Activated gamma-delta T cell treated with Interleukin-2 at 50 U/mL for 16 hours (primary cell): ENCODE measurements around the gene CALML5.
"Not testable (repeated sequence)": the region's sequence is repeated elsewhere in the genome, so short reads cannot be mapped to it uniquely, and the experiment has no call there.

ENCODE experiments used
- DNase-seq: peaks from one replicate; pipeline ENCODE4 v3.0.0-alpha.2; 2020

The CALML5 gene

DNA sequence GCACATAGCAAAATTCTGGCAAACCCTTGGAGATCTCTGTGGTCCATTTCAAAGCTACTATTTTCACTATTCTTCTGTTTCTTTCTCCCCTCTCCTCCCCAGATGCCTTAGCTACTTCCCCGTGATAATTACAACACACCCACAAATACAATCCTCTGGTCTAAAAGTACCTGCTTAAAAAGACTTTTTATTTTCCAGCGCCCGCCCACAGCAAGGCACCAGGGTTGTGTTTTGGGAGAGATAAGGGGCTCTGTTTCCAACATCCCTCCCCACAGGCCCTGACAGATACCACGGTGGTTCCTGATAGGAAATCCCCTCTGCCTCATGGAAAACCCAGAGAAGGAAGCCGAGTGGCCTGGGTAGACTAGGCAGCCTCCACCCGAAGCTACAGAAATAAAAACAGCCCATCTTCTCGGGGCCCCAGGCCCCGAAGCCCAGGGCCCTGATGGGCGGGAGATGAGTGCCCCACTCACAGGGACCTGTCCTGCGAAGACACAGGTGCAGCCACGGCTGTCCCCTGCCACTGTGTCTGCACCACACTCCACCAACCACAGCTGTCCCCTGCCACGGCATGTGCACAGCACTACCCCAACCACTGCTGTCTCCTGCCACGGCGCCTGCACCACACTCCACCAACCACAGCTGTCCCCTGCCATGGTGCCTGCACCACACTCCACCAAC is 19.7 kb downstream of the CALML5 start:
- DNase-seq = no peak

- no peak for DNase-seq
These were observed 20.6 kb downstream of the CALML5 start for GRCh38 chr10:5478694-5479305.

DNA sequence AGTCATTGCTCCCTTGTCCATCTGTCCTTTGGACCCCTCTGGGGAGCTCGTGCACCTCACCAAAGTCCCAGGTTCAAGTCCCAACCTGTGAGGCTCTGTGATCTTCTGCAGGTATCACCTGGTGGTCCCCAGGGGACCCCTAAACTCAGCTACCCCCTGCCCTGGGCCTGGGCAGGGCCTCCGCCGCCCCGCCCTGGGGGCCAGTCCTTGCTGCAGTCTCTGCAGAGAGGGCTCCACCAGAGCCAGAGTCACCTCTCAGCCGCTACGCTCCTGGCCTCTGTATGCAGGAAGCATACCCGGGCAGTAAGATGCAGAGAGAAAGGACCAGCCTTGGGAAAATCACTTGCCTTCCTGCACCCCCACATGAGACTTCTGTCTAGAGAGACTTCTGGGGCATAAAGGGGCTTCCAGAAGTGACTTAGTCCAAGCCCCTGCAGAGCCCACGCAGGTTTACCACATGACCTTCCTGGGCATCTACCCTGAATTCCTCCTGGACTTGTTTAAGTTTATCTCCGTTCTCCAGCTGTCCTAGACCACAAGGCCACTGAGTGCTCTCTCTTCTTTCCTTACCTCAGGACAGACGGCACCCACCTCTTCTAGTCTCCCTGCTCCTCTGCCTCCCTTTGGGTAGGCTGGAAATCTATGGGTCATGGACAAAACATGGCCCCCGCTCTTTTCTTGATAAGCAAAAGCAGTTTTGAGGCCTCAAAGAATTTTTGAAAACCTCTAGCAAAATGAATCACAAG is 21.2 kb downstream of the CALML5 start:
- DNase-seq = no peak

DNA sequence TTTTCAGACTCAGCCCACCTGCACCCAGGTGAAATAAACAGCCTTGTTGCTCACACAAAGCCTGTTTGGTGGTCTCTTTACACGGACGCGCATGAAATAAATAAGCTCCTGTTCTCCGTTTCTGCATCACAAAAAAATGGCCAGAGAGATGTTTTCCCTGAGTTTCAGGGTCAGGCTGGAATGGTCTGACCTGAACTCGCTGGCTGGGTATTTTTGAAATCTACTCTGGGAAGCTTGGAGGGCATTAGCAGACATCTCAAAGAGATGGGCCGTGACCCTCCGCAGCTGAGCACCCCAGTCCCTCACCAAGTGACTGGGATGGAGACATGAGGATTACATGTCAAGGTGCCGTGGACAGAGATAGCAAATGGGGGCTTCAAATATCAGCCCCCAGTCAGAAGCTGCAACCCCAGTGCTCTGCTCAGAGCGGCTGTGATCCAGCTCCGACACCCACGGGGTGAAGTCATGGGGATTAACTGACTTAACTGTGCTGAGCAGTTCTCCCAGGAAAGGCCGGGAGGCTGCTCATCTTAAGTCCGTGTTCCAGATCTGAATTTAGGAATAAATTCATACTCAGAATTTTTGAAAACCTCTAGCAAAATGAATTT is 22.3 kb downstream of the CALML5 start:
- no peak for DNase-seq

DNA sequence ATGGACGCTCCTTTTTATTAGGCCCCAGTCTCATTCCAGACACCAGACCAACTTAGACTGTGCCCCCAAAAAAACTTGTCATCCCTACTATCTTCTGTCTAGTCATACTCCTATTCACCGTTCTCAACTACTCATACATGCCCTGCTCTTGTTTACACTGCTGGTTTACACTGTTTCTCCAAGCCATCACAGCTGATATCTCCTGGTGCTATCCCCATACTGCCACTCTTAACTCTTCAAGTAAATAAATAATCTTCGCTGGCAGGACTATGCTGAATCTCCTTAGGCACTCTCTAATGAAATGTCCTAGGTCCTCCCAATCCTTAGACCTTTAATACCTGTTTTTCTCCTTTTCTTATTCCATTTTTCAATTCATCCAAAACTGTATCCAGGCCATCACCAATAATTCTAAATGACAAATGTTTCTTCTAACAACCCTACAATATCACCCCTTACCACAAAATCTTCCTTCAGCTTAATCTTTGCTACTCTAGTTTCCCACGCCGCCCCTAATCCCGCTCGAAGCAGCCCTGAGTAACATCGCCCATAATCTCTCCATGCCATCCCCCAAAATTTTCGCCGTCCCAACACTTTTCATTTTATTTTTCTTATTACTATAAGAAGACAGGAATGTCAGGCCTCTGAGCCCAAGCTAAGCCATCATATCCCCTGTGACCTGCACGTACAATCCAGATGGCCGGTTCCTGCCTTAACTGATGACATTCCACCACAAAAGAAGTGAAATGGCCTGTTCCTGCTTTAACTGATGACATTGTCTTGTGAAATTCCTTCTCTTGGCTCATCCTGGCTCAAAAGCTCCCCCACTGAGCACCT is 23.2 kb downstream of the CALML5 start:
- DNase-seq = not testable (repeated sequence)

- not testable (repeated sequence) for DNase-seq
These were observed 24.3 kb downstream of the CALML5 start for GRCh38 chr10:5475088-5475487.

DNA sequence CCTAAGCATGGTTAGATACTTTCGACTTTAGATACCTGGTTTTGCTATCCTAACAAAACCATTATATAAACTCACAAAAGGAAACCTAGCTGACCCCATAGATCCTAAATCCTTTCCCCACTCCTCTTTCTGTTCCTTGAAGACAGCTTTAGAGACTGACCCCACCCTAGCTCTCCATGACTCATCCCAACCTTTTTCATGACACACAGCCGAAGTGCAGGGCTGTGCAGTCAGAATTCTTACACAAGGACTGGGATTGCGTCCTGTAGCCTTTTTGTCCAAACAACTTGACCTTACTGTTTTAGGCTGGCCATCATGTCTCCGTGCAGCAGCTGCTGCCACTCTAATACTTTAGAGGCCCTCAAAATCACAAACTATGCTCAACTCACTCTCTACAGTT is 24.7 kb downstream of the CALML5 start:
- DNase-seq = not testable (repeated sequence)

GRCh38 chr10:5470062-5470751 is 29.2 kb downstream of the CALML5 start:
- no peak for DNase-seq

DNA sequence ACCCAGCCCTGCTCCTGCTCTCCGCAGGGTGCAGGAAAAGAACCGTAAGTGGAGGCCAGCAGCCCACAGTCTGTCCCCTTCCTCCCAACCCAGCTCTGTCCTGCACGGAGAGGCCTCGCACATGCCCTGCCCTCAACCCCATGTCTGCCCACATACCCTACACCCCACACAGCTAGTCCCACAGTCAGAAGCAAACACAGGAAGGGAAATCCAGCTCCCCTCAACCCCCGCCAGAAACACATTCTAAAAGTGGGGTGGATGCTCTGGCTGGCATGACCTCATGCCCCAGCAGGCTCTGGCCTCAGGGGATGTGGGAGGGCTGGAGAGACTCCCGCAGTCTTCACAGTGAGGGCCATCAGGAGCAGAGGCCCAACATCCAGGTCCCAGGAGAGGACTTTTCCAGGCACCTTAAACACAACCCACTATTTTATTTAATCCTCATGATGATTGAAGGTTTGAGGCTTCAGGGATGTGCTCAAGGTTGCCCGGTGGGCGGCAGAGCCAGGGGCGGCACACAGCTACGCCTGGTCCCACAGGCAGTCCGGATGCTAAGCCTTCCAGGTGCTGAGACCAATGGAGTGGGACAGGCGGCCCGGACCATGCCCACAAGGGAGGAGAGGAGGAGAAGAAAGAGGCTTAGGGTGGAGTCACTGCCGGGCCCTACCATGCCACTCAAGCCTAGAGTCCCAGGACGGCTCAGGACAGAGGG is 29.9 kb downstream of the CALML5 start:
- no peak for DNase-seq

DNA sequence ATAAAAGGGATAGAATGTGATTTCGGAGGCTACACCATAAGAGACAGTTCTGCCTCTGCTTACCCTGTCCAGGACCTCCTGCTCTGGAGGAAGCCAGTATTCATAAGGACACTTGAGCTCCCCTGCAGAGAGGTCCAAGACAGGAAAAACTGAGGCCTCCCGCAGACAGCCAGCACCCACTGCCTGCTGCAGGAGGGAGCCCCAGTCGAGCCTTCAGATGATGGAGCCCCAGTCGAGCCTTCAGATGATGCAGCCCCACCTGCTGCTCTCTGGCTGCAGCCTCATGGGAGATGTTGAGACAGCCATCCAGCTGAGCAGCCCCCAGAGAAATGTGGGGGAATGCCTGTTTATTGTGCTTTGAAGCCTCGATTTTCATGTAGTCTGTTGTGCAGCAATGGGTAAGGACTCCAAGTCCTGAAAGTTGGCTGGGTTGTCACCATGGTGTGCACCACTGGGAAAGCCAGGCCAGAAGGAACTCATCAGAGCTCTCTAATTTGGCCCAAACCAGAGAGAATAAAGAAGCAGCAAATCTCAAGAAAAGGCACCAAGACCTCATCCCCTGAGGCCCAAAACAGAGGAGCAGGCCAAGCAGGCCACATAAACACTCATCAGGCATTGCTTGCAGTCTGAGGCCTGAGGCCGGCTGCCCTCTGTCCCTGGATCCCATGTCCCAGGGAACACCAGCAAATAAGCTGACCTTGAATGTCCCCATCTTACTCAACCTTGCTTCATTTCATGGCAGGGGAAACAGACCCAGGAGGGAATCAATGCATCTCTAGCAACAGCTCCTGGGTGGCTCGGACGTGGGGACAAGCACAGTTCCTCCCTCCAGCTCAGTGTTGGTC is 30.9 kb downstream of the CALML5 start:
- DNase-seq = no peak

GRCh38 chr10:5467634-5468255 is 31.6 kb downstream of the CALML5 start:
- no peak for DNase-seq

DNA sequence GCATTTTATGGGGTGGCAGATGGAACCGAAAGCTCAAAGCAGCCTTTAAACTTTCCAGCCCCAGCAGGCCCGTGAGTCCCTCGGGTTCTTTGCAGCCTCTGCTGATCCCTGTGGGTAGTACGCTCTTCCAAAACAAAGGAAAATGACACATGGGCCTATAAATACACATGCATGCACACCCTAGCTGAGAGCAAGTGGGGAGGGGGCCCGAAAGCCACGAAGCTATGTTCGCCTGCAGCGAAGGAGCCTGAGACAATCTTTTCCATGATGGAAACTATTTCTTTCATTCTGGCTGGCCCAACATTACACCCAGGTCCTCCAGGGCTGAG is 32.2 kb downstream of the CALML5 start:
- DNase-seq = no peak

GRCh38 chr10:5466451-5467206 is 32.7 kb downstream of the CALML5 start:
- no peak for DNase-seq

GRCh38 chr10:5465976-5466450 is 33.4 kb downstream of the CALML5 start:
- no peak for DNase-seq

GRCh38 chr10:5464546-5464945 is 34.8 kb downstream of the CALML5 start:
- no peak for DNase-seq

GRCh38 chr10:5462841-5463293 is 36.5 kb downstream of the CALML5 start:
- DNase-seq = no peak

GRCh38 chr10:5461914-5462840 is 37.2 kb downstream of the CALML5 start:
- no peak for DNase-seq

DNA sequence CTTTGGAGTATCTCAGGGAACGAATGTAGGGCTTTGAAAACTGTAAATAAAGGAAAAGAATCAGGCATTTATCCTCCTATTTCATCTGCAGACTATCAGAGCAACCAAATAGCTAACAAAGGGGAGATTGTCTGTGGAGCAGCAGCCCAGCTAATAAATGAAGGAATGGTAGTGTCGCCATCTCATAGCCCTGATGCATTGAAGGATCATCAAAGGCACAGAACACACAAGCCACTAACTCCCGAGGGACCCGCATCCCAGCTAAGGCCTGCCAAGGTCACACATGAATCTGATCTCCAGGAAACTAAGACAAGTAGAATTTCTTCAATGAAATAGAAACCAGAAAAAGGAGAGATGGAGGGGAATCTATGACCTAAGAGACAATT is 38.2 kb downstream of the CALML5 start:
- DNase-seq = no peak
